Measurements from ENCODE around the gene ESPL1. TPM values are rescaled to one million over a fixed set of nuclear protein-coding genes. Genes with fewer than 3 reads are reported as not detected.
"Not testable (repeated sequence)": the region's sequence is repeated elsewhere in the genome, so short reads cannot be mapped to it uniquely, and the experiment has no call there.

ESPL1 gene
- total RNA-seq, 1 donor from 2014 or later, result 0.99 TPM

DNA sequence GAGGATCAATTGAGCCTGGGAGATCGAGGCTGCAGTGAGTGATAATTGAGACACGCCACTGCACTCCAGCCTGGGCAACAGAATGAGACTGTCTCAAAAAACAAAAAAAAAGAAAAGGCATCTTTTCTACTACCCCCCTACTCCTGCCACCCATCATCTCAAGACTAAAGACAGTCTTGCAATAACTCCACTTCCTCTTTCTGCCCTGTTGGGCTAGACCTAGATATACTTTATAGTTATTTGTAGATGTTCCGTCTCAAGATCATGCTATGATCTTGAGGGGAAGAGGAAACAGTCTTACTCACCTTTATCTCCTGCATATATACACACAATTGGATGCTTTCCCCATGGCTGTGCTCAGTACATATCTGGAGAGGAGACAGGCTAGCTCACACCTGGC lies 12.1 kb upstream of the ESPL1 start:
- DNase-seq (ENCODE audit: low read depth in 2 of 2), result no peak

DNA sequence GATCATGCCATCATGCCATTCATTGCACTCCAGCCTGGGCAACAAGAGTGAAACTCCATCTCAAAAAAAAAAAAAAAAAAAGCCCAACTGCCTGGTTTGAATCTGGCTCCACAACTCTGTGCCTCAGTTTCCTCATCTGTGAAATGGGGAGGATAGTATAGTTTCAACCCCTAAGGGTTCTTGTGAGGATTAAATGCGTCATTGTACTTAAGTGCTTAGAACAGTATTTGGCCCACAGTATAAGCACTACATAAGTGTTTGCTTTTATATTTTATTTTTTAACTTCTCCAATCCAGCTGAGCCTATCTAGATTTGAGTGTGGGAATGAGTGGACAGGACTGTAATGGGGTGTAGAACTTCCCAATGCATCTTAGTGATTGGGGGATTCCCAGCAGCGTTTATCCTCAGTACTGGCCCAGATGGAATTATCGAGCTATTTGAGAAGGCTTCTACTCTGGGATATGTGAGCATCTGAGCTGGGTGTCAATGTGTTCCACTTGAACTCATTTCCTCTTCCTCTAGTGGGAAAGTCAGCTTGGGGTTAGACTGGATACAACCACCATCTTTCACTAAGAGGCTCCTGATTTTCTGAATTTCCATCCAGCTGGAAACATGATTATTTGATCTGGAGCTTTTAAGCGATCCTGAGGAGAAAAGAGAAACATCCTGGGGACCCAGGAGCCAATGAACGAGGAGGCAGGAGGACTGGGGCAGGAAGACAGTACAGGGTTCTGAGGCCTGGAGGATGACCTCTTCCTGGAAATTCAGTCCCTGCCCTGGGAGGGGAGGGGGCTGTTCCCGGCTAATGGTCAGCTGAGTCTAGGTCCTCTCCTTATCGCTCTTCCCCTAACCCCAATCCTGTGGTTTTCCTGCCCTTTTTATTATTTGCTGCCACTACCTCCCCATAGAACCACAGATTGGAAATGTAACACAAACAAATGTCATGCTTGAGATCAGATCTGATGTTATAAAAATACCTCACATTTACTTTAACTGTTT lies 9.3 kb upstream of the ESPL1 start:
- peak; percentile 26 to 57 for DNase-seq (ENCODE audit: low read depth in 2 of 2)

GRCh38 chr12:53259891-53260290 lies 8.2 kb upstream of the ESPL1 start:
- no peak for DNase-seq (ENCODE audit: low read depth in 2 of 2)

- no peak for DNase-seq (ENCODE audit: low read depth in 2 of 2)
Observed at GRCh38 chr12:53265783-53266182, 2.3 kb upstream of the ESPL1 start.

- DNase-seq (ENCODE audit: low read depth in 2 of 2), result peak in 1 of 2 donors; percentile 12
Observed at GRCh38 chr12:53267306-53267998, 647 bp upstream of the ESPL1 start.

- DNase-seq (ENCODE audit: low read depth in 2 of 2), result no peak
Observed at GRCh38 chr12:53268630-53269562, 797 bp downstream of the ESPL1 start.

DNA sequence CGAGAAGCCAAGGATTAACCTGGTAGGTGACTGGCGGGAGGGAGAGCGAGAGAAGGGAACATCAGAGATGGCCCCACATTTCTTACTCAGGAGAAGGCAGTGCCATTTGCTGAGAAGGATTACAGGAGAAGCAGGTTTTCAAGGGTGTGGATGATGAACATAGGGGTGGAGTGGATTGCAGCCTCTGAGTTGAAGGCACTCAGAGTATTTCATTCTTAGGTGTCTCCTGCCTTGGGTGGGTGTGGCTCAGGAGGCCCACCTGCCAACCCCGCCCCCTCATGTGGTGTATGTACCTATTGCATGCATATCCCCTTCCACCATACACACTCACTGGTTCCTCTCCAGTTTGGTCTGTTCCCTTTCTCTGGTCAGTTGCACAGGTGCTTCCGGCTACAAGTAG lies 6.3 kb downstream of the ESPL1 start:
- no peak for DNase-seq (ENCODE audit: low read depth in 2 of 2)

DNA sequence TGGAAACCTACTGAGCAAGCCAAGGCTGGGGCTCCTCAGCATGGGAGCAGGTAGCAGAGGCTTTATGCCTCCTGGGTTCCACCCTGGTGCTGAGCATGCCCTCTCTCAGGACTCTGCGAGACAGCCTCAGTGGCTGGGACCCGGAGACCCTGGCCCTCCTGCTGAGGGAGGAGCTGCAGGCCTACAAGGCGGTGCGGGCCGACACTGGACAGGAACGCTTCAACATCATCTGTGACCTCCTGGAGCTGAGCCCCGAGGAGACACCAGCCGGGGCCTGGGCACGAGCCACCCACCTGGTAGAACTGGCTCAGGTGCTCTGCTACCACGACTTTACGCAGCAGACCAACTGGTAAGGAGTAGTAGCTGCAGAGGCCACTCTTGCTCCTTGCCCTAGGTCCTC lies 8.4 kb downstream of the ESPL1 start:
- DNase-seq (ENCODE audit: low read depth in 2 of 2), result no peak

GRCh38 chr12:53277981-53278380 lies 9.9 kb downstream of the ESPL1 start:
- no peak for DNase-seq (ENCODE audit: low read depth in 2 of 2)

DNA sequence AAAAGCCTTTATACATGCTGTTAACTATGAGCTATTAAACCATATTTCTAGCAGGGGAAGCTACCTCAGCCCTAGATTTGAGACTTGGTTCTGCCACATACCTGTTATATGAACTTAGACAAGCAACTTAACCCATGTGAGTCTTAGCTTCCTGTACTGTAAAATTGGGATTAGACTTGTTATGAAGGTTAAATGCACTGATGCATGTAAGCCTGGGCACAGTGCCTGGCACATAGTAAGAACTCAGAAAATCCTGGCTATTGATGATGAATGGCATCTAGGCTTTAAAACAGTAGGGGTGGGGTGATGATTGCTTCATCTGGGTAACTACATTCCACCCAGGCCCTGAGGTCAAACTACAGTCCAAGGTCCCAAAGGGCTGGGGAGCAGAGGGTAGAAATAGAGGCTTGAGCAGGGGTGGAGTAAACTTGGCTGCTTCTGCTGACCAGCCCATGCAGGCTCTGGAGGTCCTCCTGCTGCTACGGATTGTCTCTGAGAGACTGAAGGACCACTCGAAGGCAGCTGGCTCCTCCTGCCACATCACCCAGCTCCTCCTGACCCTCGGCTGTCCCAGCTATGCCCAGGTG lies 11.3 kb downstream of the ESPL1 start:
- DNase-seq (ENCODE audit: low read depth in 2 of 2), result no peak

DNA sequence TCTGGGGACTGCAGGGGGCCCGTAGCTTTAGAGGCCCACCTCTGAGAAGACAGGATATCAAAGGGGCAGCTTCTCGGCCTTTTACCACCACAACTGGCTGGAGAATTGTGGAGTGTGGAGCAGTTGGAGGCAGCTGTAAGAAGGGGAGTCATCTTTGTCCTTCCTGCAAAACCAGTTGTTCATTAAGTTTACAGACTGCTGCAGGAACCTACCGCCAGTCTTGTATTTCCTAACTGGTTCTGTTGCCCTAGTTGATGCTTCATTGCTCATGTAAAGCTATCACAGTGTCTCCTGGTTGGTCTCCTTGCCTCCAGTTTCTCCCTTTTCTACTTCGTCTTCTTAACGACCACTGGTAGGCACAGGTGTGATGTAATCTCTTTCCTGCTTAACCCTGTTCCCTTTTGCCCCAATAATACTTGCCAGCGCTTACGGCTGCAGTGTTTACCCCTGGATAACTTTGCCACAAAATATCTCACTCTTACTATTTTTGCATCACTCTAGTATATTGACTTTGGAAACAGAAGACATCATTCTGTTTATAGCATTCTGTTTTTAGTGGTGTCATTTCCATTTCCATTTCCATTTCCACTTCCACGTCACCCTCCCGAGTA lies 11.9 kb downstream of the ESPL1 start:
- no peak for DNase-seq (ENCODE audit: low read depth in 2 of 2)

GRCh38 chr12:53286448-53286847 lies 18.3 kb downstream of the ESPL1 start:
- DNase-seq (ENCODE audit: low read depth in 2 of 2), result no peak

DNA sequence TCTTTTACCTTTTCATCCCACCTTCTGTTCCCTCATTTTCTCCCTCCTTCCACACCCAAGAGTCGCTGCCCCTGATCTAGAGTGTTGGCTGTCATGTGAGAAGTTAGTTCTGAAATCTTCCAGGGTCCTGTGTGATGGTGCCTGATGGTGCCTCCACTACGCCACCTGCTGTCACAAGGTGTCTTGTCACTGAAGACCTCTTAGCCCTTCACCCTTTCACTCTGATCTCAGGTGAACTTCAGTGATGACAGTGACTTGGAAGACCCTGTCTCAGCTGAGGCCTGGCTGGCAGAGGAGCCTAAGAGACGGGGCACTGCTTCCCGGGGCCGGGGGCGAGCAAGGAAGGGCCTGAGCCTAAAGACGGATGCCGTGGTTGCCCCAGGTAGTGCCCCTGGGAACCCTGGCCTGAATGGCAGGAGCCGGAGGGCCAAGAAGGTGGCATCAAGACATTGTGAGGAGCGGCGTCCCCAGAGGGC lies 19.7 kb downstream of the ESPL1 start:
- DNase-seq (ENCODE audit: low read depth in 2 of 2), result peak; percentile 79

DNA sequence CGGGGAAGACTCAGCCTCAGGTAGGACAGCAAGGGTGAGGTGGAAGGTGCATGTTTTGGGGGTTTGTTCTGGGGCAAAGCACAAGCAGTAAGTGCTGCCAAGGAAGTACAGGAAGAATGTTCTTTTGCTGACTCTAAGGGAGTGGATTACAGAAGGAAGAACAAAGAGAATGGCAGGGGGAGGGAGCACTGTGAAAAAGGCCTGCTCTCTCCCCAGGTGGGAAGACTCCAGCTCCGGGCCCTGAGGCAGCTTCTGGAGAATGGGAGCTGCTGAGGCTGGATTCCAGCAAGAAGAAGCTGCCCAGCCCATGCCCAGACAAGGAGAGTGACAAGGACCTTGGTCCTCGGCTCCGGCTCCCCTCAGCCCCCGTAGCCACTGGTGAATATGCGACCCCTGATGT lies 20.2 kb downstream of the ESPL1 start:
- peak in 1 of 2 donors; percentile 22 for DNase-seq (ENCODE audit: low read depth in 2 of 2)

- peak; percentile 52 to 87 for DNase-seq (ENCODE audit: low read depth in 2 of 2)
Observed at GRCh38 chr12:53289891-53290290, 21.8 kb downstream of the ESPL1 start.

DNA sequence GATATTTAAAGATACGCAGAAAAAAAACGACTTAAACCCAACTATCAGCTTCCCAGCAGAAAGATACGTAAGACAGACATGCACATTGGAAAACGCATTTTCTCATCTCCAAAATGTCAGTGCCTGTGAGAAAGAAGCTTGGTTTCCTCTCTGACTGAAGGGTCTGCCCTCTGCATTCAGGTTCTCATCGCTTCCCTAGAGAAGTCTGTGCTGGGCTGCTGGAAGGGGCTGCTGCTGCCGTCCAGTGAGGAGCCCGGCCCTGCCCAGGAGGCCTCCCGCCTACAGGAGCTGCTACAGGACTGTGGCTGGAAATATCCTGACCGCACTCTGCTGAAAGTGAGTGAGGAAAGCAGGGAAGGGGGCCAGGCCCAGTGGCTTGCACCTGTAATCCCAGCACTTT lies 22.6 kb downstream of the ESPL1 start:
- DNase-seq (ENCODE audit: low read depth in 2 of 2), result peak in 1 of 2 donors; percentile 60

DNA sequence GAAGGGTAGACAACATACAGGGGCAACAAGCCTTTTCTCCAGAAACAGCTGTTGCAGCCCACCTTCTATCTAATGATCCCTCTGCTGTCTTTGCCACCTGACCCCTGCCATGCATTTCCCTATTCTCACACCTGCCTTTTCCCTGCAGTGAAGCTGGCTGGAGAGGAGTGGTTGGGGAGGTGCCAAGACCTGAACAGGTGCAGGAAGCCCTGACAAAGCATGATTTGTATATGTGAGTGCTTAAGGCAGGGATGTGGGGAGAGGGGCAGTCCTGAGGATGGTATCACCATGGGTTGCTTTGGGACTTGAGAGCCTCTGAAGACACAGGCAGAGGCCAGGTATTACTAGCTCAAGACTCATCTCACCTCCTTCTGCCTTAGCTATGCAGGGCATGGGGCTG lies 24.3 kb downstream of the ESPL1 start:
- no peak for DNase-seq (ENCODE audit: low read depth in 2 of 2)

- peak; percentile 94 to 98 for DNase-seq (ENCODE audit: low read depth in 2 of 2)
Observed at GRCh38 chr12:53295070-53295890, 27.2 kb downstream of the ESPL1 start, which contains the start of gene PFDN5. Gene PFDN5 (plus strand): TSS chr12:53295542. CDS start chr12:53295568, 26 bp downstream.

DNA sequence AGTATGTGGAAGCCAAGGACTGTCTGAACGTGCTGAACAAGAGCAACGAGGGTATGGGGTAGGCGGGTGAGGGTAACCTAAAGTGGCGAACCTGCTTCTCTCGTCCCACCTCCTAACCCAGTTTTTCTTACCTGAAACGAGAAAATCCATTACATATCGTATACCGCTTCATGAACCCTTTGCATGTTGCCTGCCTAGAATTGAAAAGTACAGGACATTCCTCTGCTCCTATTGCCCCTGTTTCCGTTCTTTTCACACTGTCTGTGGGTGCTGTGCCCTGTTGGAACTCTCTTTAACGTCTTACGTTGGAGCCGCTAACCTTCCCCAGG lies 27.8 kb downstream of the ESPL1 start:
- DNase-seq (ENCODE audit: low read depth in 2 of 2), result no peak

- not testable (repeated sequence) for DNase-seq (ENCODE audit: low read depth in 2 of 2)
Observed at GRCh38 chr12:53297106-53297505, 29.0 kb downstream of the ESPL1 start.
